ENCODE results near the gene CMTM8.
"Not testable (repeated sequence)": the region's sequence is repeated elsewhere in the genome, so short reads cannot be mapped to it uniquely, and the experiment has no call there.

Gene CMTM8

DNA sequence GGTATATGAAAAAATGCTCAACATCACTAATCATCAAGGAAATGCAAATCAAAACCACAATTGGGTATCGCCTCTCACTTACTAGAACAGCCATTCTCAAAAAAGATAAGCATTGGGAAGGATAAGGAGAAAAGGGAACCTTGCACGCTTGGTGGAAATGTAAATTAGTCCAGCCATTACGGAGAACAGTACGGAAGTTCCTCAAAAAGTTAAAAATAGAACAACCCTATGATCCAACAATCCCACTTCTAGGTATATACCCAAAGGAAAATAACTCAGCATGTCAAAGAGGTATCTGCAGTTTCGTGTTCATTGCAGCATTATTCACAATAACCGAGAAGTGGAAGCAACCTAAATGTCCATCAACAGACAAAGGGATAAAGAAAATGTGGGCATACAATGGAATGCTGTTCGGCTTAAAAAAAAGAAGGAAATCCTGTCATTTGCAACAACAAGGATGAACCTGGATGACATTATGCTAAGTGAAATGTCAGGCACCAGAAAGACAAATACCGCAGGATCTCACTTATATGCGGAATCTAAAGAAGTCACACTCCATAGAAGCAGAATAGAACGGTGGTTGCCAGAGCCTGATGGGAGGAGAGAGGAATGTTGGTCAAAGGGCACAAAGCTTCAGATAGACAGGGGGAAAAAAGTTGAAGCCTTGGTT is 141.5 kb downstream of the CMTM8 start:
- DNase-seq (ENCODE audit: low read depth in 2 of 2), result no peak

DNA sequence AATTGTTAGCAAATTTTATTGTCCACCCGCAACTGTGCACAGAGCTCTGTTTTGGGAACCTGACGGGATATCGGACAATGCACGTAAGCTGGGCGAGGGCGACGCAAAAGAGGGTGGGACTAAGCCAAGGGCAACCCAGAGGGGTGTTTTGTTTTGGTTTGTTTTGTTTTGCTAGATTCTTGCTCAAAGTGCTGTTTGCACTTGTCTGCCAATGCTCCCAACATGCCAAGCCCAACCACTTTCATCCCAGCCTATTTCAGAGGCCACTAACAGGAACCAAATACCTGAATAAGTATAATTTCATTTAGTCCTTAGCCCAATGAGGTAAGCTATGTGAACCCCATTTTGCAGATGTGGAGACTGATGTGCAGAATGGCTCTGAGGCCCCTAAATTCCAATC is 143.4 kb downstream of the CMTM8 start:
- no peak for DNase-seq (ENCODE audit: low read depth in 2 of 2)

DNA sequence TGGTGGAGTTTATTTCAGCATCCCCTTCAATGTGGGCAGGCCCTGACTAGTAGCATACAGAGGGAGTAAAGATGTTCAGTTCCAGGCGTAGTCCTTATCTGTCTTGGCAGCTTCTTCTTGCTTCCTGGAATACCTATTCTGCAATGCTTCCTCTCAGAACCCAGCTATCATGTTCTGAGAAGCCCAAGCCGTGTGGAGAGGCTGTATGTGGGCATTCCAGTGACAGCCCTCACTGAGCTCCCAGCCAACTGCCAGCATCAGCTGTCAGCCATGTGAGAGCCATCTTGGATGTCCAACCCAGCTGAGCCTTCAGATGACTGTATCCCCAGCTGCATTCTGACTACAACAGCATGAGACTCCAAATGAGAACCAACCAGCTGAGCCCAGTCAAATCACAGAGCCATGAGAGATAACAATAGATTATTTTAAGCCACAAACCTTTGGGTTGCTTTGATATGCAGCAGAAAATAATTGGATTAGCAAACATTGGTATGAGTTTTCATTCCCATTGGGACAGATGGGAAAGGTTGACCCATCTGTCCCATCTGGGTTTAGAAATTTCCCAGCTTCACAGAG is 144.7 kb downstream of the CMTM8 start:
- no peak for DNase-seq (ENCODE audit: low read depth in 2 of 2)

DNA sequence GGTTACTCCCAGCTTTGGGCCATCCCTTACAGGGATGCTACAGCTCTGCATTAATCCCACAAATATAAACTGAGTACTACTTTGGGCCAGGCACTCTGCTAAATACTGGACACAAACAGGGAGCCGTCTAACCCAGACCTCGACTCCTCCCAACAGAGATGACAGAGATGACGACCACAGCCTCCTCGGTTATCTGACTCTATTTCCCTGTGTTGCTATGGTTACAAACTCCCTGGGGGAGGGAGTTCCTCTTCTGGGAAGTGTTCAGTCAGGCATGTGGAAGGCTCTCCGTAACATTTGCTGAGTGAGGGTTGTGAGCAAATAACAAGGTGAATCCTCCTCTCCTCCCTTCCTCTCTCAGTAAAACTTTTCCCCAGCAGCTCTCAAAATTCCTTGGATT is 146.5 kb downstream of the CMTM8 start:
- DNase-seq (ENCODE audit: low read depth in 2 of 2), result no peak

DNA sequence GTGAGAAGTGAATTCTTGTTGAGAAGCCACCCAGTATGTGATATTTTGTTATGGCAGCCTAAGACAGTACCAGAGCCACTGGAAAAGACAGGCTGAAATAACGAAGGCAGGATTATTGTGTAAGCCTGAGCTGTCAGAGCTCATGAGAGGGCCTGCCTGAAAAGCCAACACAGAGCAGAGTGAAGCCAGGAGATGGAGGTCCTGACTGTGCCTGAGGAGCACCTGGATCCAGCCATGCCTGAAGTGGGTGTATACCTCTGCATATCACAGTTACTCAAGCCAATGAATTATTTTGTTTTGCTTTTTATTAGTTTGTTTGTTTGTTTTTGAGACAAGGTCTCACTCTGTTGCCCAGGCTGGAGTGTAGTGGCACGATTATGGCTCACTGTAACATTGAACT is 149.0 kb downstream of the CMTM8 start:
- DNase-seq (ENCODE audit: low read depth in 2 of 2), result no peak

DNA sequence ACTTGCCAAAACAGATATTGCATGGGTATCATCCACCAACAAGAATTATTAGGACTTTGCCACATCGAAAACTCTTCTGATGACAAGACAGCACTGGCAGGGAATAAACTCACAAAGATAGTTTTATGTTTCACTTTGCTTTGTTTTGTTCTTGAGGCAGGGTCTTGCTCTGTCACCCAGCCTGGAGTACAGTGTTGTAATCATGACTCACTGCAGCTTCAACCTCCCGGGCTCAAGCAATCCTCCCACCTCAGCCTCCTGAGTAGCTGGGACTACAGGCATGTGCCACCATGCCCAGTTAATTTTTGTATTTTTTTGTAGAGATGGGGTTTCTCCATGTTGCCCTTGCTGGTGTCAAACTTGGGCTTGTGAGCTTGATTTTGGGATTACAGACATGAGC is 151.1 kb downstream of the CMTM8 start:
- DNase-seq (ENCODE audit: low read depth in 2 of 2), result not testable (repeated sequence)

DNA sequence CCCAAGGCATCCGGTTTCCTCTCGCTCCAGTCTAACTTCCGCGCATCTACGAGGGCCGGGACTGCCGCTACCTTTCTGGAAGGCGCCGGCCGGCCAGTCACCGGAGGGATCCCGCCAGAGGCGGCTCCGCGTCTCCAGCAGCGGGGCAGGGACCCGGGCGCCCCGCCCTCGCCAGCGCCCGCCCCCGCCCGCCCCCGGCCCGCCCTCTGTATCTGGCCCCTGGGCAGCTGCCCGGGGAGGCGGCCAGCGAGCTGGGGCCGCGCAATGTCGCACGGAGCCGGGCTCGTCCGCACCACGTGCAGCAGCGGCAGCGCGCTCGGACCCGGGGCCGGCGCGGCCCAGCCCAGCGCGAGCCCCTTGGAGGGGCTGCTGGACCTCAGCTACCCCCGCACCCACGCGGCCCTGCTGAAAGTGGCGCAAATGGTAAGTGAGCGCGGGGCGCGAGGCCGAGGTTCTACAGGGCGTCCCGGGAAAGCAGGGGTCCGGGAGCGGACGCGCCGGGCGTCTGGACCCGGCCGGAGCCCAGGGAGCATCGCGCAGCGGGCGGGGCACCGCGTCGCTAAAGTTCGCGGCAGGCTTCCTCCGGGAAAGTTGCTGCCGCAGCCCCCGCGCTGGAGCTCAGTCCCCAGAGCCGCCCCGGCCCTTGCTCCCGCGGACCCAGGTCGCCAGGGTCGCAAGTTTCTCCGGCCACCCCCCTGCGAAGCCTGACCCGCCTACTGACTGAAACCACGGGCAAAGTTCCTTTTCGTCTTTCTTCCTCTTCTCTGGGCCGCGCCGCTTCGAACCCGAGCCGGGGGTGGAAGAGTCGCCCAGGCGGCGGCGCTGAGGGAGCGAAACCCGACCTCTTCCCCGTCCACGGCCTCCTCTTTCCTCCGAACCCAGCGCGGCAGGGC is 153.4 kb downstream of the CMTM8 start, which contains the start of gene CMTM7:
CMTM7 (plus strand) TSS at position 211 of the 893 bp plus-strand sequence; CDS start at position 265, 54 bp downstream.
- peak in 1 of 2 donors; percentile 27 for DNase-seq (ENCODE audit: low read depth in 2 of 2)

DNA sequence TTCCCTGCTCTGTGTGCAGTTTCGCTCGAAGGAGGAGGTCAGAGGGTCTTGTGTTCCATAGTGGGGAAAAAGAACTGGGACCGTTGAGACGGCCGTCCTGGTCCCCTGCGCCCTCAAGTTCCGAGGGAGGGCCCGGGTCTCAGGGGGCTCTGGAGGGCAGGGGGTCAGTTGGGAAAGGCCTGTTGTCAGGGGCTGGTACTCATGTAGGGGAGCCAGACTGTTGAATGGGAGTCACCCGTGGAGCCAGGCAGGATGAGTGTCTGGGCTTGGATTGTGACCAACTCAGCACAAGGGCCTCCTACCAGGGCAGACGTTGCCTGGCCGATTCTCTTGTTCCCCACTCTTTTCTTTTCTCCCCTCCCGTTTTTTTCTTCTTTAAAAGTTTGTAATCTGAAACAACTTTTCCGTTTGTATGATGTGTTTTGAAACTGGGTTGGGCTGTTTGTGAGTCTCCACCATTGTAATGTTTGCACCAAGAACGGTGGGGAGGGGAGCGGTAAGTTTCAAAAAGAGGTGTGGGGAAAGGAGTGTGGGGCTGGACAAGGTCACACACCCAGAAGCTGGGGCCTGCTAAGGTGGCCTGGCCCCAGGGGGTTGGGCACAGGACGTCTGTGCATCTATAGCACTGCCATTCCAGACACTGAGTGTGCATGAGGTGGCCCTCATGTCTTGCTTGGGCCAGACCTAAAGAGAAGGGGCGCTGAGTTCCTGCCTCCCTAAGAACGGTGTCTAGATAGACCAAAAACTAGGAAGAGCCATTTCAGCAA is 154.2 kb downstream of the CMTM8 start:
- peak in 1 of 2 donors; percentile 23 for DNase-seq (ENCODE audit: low read depth in 2 of 2)

DNA sequence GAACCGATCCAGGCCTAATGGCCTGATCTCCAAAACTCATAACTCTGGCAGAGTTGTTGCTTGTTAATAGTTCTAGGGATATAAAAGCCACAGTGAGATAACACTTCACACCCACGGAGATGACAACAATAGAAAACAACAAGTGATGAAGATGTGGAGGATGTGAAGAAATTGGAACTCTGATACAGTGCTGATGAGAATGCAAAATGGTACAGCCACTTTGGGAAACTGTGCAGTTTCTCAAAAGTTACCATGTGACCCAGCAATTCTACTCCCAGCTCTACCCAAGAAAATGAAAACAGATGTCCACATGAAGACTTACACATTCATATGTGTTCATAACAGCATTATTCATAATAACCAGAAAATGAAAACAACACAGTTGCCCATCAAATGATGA is 157.0 kb downstream of the CMTM8 start:
- no peak for DNase-seq (ENCODE audit: low read depth in 2 of 2)

DNA sequence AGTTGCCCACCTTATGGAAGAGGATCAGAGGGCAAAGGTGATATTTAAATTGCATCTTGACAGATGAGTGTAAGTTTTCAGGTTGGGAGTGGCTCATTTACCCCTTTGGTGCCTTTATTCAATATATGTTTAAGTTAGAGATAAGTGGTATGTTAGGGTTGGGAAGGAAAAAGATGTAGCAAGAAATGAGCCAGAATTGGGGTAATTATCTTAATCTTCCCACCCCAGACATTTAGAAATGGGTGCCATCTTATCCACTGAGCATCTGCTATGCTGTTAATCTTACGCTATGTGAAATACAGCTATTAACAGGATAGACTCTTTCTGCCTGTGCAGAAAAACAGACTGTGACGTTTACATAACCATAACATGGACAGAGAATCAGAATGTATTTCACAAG is 159.5 kb downstream of the CMTM8 start:
- no peak for DNase-seq (ENCODE audit: low read depth in 2 of 2)

DNA sequence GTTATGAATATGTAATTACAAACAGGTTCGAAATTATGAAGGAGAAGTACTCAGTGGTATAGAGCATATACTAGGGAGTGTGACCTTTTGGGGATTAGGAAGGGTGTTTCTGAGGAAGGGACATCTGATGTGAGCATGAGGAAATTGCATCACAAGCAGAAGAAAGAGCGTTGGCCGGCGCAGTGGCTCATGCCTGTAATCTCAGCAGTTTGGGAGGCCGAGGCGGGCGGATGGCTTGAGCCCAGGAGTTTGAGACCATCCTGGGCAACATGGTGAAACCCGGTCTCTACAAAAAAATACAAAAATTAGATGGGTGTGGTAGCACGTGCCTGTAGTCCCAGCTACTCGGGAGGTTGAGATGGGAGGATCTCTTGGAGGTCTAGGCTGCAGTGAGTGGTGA is 160.1 kb downstream of the CMTM8 start:
- no peak for DNase-seq (ENCODE audit: low read depth in 2 of 2)

DNA sequence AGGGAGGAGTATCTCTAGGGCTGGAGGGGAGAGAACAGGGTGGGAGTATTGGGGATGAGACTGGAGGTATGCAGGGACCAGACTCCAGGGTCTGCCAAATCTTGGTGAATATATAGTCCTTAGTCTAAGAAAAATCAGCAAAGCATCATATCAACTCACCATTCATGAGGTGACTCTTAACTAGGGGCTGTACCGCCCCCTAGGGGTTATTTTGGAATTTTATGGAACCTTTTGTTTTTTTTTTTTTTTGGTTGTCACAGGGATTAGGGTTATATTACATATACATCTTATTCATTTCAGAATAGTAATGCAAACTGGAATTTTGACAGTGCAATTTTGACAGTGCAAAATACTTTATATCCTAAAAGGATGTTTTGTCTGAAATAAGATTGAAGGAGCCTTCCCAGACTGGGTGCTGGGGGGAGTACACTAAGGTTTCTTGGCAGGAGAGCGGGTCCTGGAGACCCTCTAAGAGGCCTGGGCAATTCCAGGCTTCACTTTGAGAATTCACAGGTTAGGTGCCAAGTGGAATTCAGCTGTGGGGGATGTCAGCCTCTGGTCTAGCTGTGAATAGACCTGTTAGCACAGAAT is 160.6 kb downstream of the CMTM8 start:
- no peak for DNase-seq (ENCODE audit: low read depth in 2 of 2)

DNA sequence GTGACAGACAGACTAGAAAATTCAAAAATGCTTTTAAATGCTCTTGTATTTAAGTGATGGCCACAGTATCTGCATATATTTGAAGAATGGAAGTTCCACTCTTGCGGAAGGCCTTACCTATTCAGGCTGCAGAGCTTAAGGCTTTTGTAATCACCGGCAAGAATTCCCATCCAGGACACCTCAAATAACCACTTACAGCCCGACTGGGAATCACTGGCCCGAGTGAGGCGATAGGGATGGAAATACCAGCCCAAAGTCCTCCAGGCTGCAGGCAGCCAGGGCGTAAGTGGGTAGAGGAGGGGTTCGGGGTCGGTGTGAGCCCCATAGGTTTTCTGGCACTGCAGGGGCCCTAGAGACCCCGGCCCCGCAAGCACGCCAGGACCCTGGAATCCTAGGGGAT is 162.6 kb downstream of the CMTM8 start:
- no peak for DNase-seq (ENCODE audit: low read depth in 2 of 2)

DNA sequence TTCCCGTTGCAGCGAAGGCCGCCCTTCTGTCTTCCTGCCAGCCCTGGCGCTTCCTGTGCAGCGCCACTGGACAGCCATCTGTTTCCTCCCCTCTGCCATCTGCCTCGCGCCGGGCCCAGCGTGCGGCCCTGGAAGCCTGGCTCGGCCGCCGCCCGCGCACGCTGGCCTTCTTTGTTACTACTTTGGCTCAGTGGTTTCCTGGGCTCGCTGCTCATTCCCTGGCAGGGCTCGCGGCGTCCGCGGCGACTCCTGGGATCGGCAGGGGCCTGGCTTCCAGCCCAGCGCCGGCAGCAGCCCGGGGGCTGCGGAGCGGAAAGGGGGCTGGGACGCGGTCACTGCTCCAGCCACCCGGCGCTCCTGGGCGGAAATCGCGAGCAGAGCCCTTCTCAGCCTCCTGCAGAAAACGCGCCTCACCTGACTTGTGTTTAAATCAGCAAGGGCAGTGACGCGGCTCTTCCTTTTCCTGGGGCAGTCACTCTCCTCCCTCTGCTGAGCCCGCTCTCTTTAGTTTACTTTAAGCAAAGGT is 163.1 kb downstream of the CMTM8 start:
- peak in 1 of 2 donors; percentile 47 for DNase-seq (ENCODE audit: low read depth in 2 of 2)

DNA sequence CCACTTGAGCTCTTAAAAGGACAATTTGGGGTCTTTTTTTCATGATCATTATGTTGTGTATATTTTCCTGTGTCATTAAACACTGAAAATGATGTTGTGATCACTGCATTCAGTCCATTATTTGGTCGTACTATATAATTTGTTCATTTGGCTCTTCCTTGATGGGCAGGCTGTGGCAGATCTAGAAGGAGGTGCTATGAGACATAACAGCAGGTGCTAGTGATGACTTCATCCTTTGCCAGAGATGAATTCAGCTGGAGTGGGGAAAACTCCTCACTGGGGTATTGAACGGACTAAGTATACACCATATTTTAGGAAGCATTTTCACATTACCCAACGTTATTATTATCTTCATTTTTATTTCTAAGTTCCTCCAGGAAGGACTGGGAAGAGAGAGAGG is 165.2 kb downstream of the CMTM8 start:
- no peak for DNase-seq (ENCODE audit: low read depth in 2 of 2)

DNA sequence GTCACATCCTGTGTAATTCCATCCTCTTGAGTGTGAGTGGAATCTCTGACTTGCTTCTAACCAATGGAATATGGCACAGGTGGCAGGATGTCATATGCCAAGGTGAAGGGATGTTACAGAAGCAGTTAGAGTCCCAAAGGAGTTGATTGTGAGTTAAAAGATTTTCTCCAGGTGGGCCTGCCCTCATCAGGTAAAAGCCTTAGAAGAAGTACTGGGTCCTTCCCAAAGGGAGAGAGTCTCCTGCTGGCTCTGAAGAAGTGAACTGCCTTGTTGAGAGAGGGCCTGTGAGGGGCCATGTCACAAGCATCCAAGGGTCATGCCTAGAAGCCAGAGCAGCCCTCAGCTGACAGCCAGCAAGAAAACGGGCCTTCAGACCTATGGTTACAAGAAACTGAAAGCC is 166.2 kb downstream of the CMTM8 start:
- DNase-seq (ENCODE audit: low read depth in 2 of 2), result no peak

DNA sequence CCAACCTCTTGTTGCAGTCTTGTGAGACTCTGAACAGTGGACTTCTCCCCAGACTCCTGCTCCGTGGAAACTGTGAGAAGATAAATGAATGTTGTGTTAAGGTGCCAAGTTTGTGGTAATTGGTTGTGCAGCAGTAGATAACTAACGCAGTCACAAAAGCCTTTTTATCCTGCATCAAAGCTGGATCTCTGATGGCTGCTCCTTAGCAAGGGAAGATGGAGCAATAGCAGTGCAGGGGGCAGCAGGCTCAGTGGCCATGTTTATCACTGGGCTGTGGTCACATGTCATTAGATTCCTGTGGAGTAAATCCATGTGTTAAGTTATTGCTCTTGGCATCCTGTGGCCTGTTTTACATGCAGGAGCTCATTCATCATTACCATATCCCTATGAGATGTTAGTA is 166.7 kb downstream of the CMTM8 start:
- DNase-seq (ENCODE audit: low read depth in 2 of 2), result no peak

DNA sequence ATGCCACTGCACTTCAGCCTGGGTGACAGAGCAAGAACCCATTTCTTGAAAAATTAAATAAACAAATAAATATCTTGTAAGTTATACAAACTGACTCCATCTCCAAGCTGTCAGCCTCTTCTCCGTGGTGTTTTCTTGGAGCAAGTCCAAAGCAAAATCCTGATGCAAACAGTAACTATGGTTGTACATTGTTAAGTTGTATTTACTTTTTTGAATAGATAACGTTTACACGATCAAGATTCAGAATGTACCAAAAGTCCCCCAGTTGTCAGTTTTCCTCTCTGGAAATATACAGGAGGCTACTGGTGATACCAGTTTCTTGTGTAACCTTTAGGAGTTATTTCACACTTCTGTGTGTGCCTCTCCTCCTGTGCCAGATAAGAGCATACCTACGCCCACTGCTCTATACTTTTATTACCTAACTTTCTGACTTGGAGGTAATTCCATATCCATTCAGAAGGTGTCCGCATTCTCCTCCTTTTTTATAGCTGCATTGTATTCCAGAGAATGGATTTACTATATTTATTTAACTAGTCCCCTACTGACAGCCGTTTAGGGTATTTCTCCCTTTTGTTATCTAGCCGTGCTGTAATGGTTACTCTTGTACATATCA is 167.3 kb downstream of the CMTM8 start:
- no peak for DNase-seq (ENCODE audit: low read depth in 2 of 2)

DNA sequence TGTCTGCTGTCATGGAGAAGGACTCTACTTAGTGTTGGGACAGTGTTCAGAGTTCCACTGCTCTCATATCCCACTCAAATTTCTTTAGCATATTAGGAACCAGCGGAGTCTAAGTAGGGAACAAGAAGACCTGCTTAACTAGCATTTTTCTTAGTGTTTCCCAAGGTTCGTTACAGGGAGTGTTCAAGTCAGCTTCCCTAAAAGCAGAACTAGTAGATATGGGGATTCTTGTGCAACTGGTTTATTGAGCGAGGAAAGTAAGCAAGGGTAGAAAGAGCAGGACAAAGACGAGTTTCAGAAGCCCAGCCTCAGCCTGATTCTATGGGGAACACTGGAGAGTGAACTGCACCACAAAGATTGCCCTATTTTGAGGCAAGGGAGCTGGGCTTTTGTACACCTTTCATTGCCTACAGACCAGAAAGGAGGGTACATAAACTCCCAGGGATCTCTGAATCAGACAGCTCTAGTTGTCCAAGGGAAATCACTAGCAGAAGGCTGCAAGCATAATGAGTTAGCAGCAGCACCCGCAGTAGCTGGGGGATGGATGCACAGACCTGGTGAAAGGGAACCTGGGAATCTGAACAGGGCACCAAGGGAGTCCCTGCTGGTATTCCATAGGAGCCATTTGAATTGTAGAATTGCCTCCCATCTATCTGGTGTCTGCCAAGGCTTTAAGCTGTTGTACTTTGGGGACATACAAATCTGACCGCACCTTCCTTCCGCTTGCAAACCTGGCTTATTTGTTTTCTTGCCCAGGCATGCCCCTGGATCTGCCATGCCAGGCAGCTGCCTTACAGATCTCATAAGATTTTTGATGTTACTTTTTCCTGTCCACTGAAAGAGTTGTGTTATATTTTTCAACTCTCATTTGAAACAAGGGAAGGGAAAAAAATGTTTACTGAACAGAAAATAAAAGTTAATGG is 168.3 kb downstream of the CMTM8 start:
- DNase-seq (ENCODE audit: low read depth in 2 of 2), result no peak
